OCI-LY1 (cell line): Measurements from ENCODE around the gene SYCE3.

Experiments used
- CTCF ChIP-seq: fragments of 200-600 bp; sonication (generic), shearing (Covaris generic); IDR thresholded peaks from 2 replicates; pipeline ENCODE4 v1.5.1; 2017; ENCODE audit warnings: mild to moderate bottlenecking, antibody characterized with exemption, low read length, moderate library complexity, mixed read lengths
- EZH2 ChIP-seq: fragments of 200-600 bp; sonication (generic), shearing (Covaris generic); IDR thresholded peaks from 2 replicates; pipeline ENCODE4 v1.8.0; 2017; ENCODE audit warnings: borderline replicate concordance, mixed run types, mild to moderate bottlenecking, antibody characterized with exemption, low read length, moderate library complexity, mixed read lengths

DNA sequence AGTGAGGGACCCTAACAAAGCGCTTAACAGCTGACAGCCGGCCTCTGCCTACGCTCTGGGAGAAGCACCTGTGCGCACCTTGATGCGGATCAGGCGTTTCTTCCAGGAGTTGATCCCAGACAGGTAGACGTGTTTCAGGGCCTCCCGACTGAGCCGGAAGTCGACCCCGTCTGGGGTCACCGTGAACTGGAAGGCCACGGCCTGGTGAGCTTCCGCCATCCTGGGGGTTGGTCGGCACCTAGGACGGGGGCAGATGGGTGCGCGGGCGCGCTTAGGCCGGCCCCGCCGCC lies 14.9 kb upstream of the SYCE3 start:
- no peak for TF ChIP-seq EZH2
- no peak for TF ChIP-seq CTCF
